ENCODE data around the gene ZNF627.

DNA sequence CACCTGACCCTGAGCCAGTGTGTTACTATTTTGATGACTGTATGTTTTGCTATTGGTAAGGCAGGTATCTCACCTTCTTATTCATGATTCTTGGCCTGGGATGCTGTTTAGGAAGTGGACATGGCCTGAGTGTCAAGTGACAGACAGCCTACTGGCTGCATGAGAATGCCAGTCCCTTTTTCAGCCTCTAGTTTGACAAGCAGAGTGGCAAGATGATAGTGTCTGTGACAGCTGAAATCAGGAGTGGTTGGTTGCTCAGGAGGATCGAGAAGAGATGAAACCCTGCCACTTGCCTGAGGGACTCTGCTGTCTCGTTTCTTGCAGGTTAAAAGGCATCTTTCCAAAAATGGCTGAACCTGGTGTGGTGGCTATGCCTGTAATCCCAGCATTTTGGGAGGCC lies 31.1 kb upstream of the ZNF627 start:
- TF ChIP-seq CTCF (IDR thresholded peaks at IDR 0.05) (no peak), POLR2A (IDR thresholded peaks at IDR 0.05) (no peak)
